ENCODE data around the gene PPT2.
A peak's percentile ranks its signal among the peaks of the same experiment; 100 is the strongest.

Gene PPT2

GRCh38 chr6:32152769-32153563 is 975 bp upstream of the PPT2 start:
- no peak for DNase-seq

DNA sequence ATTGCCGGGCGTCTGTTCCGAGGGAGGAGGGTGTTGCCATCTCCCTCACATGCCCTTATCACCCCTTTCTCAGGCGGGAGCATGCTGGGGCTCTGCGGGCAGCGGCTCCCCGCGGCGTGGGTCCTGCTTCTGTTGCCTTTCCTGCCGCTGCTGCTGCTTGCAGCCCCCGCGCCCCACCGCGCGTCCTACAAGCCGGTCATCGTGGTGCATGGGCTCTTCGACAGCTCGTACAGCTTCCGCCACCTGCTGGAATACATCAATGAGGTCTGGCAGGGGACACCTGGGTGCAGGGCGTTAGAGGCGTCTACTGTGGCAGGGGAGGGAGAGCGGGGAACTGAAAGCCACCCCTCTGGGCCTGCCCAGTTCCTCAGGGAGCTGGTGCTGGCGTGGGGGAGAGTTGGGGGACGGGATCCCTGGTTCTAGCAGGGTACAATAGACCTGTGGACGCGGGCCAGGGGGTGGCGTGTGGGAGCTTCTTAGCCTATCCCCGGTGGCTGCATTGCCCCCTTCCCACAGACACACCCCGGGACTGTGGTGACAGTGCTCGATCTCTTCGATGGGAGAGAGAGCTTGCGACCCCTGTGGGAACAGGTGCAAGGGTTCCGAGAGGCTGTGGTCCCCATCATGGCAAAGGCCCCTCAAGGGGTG is 697 bp downstream of the PPT2 start:
- peak in 1 of 2 experiments; percentile 52 for DNase-seq

- DNase-seq: no peak
Observed at GRCh38 chr6:32156891-32157290, 3.0 kb downstream of the PPT2 start.

DNA sequence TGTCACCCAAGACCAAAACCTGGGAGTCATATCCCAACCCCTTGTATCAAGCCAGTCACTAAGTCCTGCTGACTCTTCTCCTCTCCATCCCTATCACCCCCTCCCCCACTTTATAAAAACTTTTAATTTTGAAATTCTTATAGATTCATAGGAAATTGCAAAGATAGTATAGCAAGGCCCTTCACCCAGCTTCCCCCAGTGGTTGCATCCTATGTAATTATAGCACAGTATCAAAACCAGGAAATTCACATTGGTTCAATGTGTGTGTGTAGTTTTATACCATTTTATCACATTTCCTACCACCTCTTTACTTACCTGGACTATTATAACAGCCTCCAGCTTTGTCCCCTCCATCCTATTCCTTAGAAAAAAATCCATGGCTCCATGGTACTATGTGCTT is 4.1 kb downstream of the PPT2 start:
- DNase-seq: no peak

DNA sequence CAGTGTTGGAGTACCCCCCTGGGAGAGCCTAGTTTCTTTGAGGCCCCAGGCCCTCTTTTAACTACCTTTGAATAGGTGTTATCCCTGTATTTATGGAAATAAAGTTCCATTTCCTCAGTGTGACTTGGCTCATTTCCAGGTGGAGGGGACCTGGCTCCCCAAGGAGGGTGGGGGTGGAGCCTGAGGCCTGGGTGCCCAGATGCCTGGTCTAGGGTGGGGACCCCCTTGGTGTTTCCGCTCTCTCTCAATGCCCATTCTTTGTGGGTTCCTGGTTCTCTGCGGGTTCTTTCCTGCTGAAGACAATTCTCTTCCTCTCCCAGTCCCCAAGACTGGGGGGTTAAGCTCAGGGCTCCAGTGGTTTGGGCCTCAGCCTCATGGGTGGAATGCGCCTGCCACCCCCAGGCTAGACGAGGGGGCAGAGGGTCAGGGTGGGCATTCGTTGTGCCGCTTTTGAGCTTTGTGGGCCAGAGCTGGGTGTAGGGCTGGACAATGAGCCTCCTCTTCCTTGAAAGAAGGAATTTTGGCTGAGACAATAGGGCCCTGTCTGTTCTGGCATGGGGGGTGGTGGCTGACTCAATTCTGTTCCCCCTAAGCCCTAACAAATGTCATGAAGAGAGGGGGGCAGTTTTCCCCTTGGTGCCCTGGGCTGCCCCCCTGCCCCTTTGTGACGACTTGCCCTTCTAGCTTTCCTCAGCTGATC is 9.8 kb downstream of the PPT2 start:
- no peak for DNase-seq

- no peak for DNase-seq
Observed at GRCh38 chr6:32164295-32164694, 10.4 kb downstream of the PPT2 start, which contains the start of gene EGFL8. TSS of gene EGFL8 (plus strand) at chr6:32164595. CDS start at chr6:32166166, 1,571 bp downstream.

DNA sequence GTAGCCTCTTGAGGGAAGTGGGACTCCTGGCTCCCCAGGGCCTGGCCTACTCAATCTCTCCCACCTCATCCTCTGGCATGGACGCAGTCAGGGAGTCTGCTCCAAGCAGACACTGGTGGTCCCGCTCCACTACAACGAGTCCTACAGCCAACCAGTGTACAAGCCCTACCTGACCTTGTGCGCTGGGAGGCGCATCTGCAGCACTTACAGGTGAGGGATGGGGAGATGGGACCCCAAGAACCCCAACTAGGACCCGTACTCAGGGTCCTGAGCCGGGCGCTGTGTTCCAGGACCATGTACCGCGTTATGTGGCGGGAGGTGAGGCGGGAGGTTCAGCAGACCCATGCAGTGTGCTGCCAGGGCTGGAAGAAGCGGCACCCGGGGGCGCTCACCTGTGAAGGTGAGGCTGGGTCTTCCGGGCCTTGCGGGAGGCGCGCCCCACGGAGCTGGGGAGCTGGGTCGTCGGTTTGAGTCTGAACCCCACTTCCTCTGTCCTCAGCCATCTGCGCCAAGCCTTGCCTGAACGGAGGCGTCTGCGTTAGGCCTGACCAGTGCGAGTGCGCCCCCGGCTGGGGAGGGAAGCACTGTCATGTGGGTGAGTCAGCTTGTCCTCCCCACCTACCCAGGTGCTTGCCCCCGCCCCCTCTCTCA is 12.6 kb downstream of the PPT2 start:
- DNase-seq: no peak

- DNase-seq: no peak
Observed at GRCh38 chr6:32167154-32167760, 13.3 kb downstream of the PPT2 start.

- no peak for DNase-seq
Observed at GRCh38 chr6:32167761-32168262, 13.9 kb downstream of the PPT2 start.

DNA sequence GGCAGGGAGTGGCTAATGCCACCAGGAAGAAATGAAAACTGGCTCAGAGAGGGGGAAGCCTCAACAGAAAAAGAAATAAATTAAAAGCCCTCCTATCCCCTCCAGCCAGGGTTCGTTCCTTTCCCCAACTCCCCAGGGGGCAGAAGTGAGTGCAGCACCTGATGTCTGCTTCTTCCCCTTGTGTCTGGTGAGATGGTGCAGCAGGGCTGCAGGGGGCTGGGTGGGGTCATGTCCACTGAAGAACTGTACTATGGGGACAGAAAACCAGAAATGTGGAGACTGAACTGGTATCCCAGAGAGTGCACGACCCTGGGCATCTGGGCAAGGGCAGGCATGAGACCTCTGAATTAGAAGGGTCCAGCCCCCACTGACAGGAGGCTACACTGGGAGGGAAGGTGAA is 14.4 kb downstream of the PPT2 start:
- DNase-seq: no peak

GRCh38 chr6:32168807-32169591 is 15.1 kb downstream of the PPT2 start:
- no peak for DNase-seq

GRCh38 chr6:32170294-32170693 is 16.4 kb downstream of the PPT2 start:
- DNase-seq: no peak

DNA sequence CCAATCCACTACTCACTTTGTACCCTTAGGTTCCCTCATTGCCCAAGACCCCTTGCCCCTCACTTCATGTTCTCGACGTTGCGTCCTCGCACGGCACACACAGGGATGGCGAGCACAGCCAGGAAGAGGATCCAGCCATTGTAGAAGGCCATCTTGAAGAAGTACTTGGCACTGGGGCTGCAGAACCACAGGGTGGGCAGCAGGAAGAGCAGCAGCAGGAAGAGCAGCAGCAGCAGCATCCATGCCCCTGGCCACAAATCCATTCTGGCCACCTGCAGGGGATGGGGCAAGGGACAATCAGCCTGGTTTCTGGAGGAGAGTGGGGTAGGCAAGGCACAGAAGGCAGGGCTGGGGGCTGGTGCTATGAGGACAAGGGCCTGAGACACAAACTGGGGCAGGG is 17.3 kb downstream of the PPT2 start:
- DNase-seq: no peak

DNA sequence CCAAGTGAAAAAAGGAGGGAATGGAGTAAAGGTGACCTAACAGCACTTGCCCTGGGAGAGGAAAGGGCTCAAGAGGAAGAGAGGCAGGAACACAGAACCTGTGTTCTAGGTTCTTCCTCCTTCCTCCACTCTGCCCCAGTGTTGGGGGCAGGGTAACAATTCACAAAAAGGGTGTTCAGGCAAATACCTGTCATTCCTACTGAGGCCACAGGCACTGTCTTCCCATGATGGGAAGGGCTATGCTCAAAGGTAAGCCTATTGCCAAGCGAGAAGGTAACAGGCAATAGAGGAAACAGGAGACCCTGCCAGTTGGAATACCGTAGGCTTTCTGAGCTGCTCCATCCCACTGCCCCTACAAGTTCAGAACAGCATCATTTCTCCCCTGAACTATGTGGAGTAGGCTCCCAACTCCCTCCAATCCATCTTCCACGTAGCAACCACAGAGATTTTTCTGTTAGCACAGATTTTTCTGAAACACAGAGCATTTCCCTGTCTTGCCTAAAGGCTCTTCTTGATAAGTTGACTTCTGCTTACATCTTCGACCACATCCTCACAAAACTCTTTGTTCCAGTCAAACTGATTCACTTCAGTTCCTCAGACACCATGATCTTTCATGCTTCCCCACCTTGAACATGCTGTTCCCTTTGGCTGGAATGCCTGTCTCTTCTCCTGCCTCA is 19.2 kb downstream of the PPT2 start:
- no peak for DNase-seq

DNA sequence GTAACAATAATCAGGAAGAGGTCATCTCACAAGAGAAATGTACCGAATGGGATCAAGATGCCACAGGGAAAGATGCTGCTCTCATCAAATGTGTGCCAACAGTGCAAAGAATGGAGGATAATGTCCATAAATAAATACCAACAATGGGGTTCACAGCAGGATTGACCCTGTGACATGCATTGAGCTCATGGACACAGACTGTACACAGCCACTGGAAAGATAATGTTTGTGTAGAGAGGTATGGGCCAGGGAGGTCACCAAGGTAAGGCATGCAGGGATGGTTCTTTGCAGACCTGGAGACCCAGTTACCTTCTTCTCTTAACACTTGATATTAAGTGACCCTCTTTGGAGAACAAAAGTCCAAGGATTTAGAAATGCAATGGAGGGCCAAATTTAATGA is 20.5 kb downstream of the PPT2 start:
- no peak for DNase-seq

GRCh38 chr6:32175322-32175710 is 21.4 kb downstream of the PPT2 start:
- DNase-seq: no peak

DNA sequence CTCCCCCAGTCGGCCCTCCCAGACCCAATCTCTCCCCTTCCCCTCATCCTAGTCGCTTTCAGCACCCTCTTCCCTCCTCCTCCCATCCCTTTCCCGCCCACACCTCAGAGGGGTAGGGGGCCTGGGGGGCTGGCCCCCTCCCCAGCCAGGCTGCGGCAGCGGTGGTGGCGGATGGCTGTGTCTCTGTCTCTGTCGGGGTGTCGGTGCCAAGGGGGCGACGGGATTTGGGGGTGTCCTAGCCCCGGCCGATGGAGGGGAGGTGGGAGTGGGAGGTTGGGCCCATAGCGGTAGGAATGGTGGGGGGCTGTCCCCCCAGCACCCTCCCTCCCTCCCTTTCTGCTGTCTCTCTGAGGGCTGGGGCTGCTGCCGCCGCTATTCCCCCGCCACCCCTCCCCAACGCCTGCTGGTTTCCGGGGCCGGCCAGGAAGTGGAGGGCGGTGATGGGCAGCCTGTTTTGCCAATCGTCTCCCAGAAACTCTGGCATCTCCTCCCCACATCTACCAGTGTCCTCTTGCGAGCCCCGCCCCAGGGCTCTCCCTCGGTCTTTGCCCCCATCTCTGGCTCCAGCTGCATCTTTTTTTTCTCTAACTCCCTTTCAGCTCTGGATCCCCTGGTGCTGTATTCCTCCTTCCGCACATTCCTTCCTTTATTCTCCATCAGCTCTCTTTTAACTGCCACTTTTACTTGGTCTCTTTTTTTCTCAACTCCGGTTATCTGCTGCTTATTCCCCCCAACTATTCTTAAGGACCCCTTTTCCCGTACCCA is 22.0 kb downstream of the PPT2 start, which contains the start of gene AGPAT1:
Gene AGPAT1 (minus strand): TSS at position 374 of the 765 bp plus-strand sequence. CDS start 4,588 bp downstream, outside the sequence.
- peak; percentile 88 to 92 for DNase-seq

DNA sequence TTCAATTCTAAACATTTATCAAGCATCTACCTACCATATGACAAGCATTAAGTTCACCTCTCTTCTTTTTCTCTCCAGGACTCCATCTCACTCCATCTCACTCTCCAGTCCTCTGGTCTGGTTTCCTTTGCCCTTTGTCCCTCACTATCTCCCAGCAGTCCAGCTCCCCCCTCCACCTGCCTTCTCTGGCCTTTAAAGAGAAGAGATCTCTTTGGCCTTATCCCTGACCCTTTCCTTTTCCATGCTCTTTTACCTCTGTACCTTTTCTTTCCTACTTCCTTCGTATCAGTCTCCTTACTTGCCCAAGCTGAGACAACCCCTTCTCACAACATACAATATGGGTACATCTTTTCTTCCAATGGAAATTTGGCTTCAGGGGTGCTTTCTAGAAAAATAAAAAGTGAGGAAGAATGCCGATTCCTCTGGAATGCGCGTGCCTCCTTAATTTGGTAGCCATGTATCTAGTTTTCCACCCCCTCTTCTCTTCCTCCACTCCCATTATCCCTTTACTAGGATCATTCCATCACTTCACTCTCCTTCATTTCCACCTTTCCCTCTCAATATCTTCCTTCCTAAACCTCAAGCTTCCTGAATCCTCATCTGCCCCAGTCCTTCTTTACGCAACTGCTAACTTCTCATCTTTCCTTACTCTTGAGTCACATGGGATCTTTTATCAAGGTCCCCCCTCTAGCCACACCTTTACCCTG is 22.7 kb downstream of the PPT2 start:
- no peak for DNase-seq

- no peak for DNase-seq
Observed at GRCh38 chr6:32177183-32177787, 23.3 kb downstream of the PPT2 start.

Measured in cerebellar nuclear complex (tissue), 1 donor.